Measurements from ENCODE around the gene AMN.
"Not testable (repeated sequence)": the region's sequence is repeated elsewhere in the genome, so short reads cannot be mapped to it uniquely, and the experiment has no call there.

AMN gene

DNA sequence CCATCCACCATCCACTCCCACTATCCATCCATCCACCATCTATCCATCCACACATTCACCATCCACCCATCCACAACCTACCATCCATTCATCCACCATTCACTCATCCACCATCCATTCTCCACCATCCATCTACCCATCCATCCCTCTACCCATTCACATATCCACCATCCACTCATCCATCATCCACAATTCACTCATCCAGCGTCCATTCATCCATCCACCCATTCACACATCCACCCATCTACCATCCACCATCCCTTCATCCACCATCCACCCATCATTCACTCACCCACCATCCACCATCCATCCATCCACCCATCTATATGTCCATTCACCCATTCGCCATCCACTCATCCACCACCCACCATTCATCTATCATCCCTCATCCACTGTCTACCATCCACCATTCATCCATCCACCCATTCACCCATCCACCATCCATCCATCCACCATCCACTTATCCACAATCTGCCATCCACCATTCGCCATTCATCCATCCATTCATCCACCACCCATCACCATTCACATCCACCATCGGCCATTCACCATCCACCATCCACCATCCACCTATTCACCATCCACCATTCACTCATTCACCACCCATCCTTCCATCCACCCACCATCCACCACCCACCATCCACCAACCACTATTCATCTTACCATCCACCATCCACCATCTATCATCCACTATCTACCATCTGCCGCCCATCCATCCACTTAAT is 2.0 kb upstream of the AMN start:
- no peak for FAIRE-seq

DNA sequence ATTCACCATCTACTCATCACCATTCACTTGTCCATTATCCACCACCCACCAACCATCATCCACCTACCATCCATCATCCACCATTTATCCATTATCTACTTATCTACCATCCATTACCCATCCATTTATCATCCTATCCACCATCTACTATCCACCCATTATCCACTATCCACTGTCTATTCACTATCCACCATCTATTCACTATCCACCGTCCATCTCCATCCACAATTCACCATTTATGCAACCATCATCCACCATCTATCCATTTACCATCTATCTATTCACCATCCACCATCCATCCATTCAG is 1.5 kb upstream of the AMN start:
- TF ChIP-seq PAX5 (IDR thresholded peaks at IDR 0.05; ENCODE audit: insufficient read depth, low read length, severe bottlenecking) (no peak), POLR2AphosphoS5 (IDR thresholded peaks at IDR 0.05; ENCODE audit: low read depth, low read length) (no peak), SPI1 (IDR thresholded peaks at IDR 0.05; ENCODE audit: low read depth, low read length) (no peak), POLR2A (IDR thresholded peaks at IDR 0.05; ENCODE audit: low read depth, low read length) (no peak), POU2F2 (IDR thresholded peaks at IDR 0.05; ENCODE audit: low read depth, low read length) (no peak), TAF1 (IDR thresholded peaks at IDR 0.05; ENCODE audit: low read depth, low read length) (no peak)
- FAIRE-seq = no peak
- no peak for DNase-seq (ENCODE audit: insufficient read length, low spot score)

More for the DNA sequence above, 2.0 kb upstream of the AMN start:
- DNase-seq (ENCODE audit: insufficient read length, low spot score) = no peak
- TF ChIP-seq SPI1 (IDR thresholded peaks at IDR 0.05; ENCODE audit: low read depth, low read length) (no peak), PAX5 (IDR thresholded peaks at IDR 0.05; ENCODE audit: insufficient read depth, low read length, severe bottlenecking) (no peak), POU2F2 (IDR thresholded peaks at IDR 0.05; ENCODE audit: low read depth, low read length) (no peak), TAF1 (IDR thresholded peaks at IDR 0.05; ENCODE audit: low read depth, low read length) (no peak), POLR2A (IDR thresholded peaks at IDR 0.05; ENCODE audit: low read depth, low read length) (no peak), POLR2AphosphoS5 (IDR thresholded peaks at IDR 0.05; ENCODE audit: low read depth, low read length) (no peak)

DNA sequence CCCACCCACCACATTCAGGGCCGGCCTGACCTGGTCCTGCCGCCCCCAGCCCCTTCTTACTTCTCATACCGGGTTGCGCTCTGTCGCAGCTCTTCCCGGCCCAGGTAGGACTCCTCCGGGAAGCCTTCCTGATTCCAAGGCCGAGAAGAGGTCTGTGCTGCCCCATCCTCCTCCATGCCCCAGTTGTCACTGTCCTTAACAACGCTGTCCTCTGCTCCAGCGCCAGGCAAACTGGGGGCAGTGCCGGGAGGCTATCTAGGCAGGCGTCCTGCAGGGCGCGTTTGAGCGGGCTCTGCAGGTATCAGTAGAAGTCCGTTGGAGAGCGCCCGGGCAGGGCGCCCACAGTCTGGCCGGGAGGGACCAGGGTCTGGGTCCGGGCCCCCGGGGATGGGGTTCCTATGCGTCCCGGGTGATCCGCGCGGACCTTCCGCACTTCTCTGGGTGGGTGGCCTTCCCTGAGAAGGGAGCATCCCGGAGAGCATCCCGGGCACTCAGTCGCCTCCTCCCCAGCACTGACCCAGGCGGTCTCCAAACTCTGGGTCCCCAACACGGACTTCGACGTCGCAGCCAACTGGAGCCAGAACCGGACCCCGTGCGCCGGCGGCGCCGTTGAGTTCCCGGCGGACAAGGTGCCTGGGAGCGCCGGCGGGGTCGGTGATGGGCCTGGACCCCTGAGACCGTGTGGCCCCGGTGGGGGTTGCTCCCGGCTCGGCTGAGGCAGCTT is 900 bp downstream of the AMN start:
- no peak for FAIRE-seq
- TF ChIP-seq POLR2AphosphoS5 (IDR thresholded peaks at IDR 0.05; ENCODE audit: low read depth, low read length) (no peak), TAF1 (IDR thresholded peaks at IDR 0.05; ENCODE audit: low read depth, low read length) (no peak), POU2F2 (IDR thresholded peaks at IDR 0.05; ENCODE audit: low read depth, low read length) (no peak), PAX5 (IDR thresholded peaks at IDR 0.05; ENCODE audit: insufficient read depth, low read length, severe bottlenecking) (no peak), SPI1 (IDR thresholded peaks at IDR 0.05; ENCODE audit: low read depth, low read length) (no peak)
- no peak for DNase-seq (ENCODE audit: insufficient read length, low spot score)

DNA sequence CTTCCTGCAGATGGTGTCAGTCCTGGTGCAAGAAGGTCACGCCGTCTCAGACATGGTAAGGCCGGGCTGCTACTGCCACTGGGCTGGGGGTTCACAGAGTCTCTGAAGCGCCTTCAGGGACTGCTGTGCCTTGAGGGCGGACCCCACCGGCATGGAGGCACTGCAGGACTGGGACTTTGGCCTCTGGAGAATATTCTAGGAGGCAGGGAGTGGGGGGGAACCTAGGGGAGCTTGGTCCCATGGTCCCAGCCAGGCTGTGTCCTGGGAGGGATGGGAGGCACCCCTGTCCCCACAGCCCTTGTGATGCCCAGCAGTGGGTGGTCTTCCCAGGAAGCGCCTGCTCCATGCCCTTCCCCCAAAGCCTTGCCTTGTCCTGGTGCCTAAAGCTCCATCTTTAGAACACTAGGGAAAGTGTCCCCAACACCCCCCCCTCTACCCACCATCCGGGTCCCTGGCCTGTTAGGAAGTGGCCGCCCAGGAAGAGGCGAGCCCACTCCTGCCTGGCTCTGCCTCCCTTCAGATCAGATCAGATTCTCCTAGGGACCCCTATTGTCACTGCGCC is 1.5 kb downstream of the AMN start:
- no peak for TF ChIP-seq POLR2AphosphoS5 (IDR thresholded peaks at IDR 0.05; ENCODE audit: low read depth, low read length)
- no peak for TF ChIP-seq TAF1 (IDR thresholded peaks at IDR 0.05; ENCODE audit: low read depth, low read length)
- TF ChIP-seq SPI1 (IDR thresholded peaks at IDR 0.05; ENCODE audit: low read depth, low read length) = no peak
- no peak for TF ChIP-seq POU2F2 (IDR thresholded peaks at IDR 0.05; ENCODE audit: low read depth, low read length)
- TF ChIP-seq POLR2A (IDR thresholded peaks at IDR 0.05; ENCODE audit: low read depth, low read length) = no peak
- TF ChIP-seq PAX5 (IDR thresholded peaks at IDR 0.05; ENCODE audit: insufficient read depth, low read length, severe bottlenecking) = no peak
- no peak for DNase-seq (ENCODE audit: insufficient read length, low spot score)
- FAIRE-seq = no peak

DNA sequence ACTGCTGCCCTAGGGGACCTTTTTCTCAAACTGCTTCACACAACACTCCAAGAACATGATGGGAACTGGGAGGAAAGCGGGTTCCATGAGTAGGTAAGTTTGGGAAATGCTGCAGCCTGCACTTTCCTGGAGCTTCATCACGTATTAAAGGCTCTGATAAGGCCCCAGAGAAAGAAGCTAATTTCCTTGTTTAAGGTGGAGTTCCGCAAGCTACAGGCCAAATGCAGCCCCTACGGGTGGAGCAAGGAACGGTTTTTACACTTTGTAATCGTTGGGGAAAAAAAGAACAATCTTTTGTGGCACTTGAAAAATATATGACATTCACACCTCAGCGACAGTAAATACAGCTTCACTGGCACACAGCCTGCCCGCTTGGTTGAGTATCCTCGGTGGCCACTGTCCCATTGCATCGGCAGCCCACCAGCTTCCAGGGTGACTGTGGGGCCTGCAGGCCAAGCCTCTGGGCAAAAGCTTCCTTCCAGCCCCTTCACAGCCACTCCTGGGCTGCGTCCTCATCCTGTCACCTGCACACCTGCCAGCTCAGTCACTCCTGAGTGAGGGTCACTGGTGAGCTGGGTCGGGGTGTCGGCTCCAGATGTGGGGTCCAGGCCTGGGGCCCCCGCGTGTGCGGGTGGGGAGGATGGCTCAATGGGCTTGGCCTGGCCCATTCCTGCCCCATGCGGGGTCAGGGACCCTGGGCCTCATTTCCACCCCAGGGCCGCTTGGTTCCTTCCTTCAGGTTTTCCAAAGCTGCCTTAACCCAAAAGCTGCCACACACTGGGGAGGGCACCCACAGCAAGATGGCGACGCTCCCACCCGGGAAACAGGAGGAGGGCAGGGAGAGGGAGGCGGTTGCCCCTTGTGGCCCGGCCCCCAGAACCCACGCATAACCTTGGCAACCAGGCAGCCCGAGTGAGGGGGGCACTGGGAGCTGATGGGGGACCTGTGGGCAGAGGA is 2.4 kb downstream of the AMN start:
- DNase-seq (ENCODE audit: insufficient read length, low spot score) (no peak), FAIRE-seq (no peak)
- TF ChIP-seq POLR2AphosphoS5 (IDR thresholded peaks at IDR 0.05; ENCODE audit: low read depth, low read length) = no peak
- TF ChIP-seq POU2F2 (IDR thresholded peaks at IDR 0.05; ENCODE audit: low read depth, low read length) = no peak
- TF ChIP-seq PAX5 (IDR thresholded peaks at IDR 0.05; ENCODE audit: insufficient read depth, low read length, severe bottlenecking) = no peak
- TF ChIP-seq SPI1 (IDR thresholded peaks at IDR 0.05; ENCODE audit: low read depth, low read length) = no peak
- TF ChIP-seq POLR2A (IDR thresholded peaks at IDR 0.05; ENCODE audit: low read depth, low read length) = no peak
- TF ChIP-seq TAF1 (IDR thresholded peaks at IDR 0.05; ENCODE audit: low read depth, low read length) = no peak

DNA sequence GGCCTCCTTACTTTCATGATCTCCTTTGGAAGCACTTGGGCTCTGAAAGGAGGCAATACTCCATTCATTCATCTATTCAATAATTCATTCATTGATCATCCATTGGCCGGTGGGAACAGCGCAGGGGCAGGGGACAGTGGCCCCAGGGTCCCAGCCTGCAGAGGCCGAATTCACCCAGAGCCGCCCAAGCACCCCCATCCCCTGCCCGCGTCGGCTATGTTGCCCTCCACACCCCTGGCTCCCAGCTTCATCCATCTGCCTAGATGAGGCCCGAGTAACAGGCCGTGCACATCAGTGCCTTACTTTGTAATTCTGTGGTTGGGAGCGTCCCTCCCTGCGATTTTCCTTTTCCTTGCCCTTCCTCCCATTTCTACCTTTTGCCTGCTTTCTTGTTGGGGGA is 3.2 kb downstream of the AMN start:
- no peak for TF ChIP-seq SPI1 (IDR thresholded peaks at IDR 0.05; ENCODE audit: low read depth, low read length)
- TF ChIP-seq PAX5 (IDR thresholded peaks at IDR 0.05; ENCODE audit: insufficient read depth, low read length, severe bottlenecking) = no peak
- DNase-seq (ENCODE audit: insufficient read length, low spot score) (no peak), FAIRE-seq (no peak)

DNA sequence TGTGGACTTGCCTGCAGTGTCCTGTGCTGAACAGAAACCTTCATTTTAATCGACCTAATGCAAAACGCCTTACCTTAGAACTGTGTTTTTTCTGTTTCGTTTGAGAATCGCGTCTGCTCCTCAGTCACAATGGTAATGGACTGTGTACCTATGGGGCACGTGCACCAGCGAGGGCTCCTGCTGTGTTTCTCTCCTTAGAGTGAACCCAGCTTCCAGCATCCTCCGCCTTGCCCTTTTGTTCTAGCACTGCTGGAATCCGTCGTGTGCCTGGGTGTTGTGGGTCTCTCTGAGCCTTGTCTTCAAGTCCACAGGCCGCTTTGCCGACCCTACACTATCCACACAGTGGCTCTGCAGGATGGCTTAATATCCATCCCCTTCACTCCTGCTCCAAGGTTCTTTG is 3.6 kb downstream of the AMN start:
- DNase-seq (ENCODE audit: insufficient read length, low spot score) = no peak
- TF ChIP-seq SPI1 (IDR thresholded peaks at IDR 0.05; ENCODE audit: low read depth, low read length) = no peak
- no peak for TF ChIP-seq POU2F2 (IDR thresholded peaks at IDR 0.05; ENCODE audit: low read depth, low read length)
- no peak for TF ChIP-seq POLR2AphosphoS5 (IDR thresholded peaks at IDR 0.05; ENCODE audit: low read depth, low read length)
- no peak for TF ChIP-seq TAF1 (IDR thresholded peaks at IDR 0.05; ENCODE audit: low read depth, low read length)
- TF ChIP-seq POLR2A (IDR thresholded peaks at IDR 0.05; ENCODE audit: low read depth, low read length) = no peak
- no peak for TF ChIP-seq PAX5 (IDR thresholded peaks at IDR 0.05; ENCODE audit: insufficient read depth, low read length, severe bottlenecking)
- no peak for FAIRE-seq

DNA sequence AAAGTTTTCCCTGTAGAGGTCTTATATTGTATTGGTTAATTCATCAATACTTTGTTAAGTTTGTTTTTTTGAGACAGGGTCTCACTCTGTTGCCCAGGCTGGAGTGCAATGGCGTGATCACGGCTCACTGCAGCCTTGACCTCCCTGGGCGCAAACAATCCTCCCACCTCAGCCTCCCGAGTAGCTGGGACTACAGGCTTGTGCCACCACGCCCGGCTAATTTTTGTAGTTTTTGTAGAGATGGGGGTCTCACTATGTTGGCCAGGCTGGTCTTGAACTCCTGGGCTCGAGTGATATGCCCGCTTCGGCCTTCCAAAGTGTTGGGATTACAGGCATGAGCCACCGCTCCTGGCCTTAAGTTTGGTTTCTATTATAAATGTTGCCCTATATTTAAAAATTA is 4.4 kb downstream of the AMN start:
- DNase-seq (ENCODE audit: insufficient read length, low spot score); FAIRE-seq: not testable (repeated sequence)

DNA sequence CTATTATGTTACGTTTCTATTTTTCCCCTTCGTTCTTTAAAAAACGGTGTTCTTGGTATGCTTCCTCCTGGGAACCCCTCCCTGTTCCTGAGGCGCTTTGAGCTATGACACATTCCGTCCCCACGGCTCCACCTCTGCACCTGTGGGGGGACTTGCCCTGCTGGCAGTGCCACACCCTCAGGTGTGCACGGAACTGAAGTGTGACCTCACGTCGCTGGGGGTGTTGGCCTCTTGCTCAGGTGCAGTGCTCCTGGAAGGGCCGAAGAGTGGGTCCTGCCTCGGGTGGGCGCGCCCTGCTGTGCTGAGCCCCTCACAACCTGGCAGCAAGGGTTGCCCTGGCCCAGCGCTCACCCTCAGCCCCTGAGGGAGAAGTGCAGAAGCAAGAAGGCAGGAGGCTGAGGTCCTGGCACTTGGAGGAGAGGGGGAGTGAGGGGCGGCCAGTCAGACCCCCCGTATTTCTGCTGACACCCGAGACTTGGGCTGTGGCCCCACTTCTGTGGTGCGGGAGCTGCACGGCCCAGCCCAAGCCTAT is 4.9 kb downstream of the AMN start:
- DNase-seq (ENCODE audit: insufficient read length, low spot score) (no peak), FAIRE-seq (peak; percentile 20)
- TF ChIP-seq PAX5 (IDR thresholded peaks at IDR 0.05; ENCODE audit: insufficient read depth, low read length, severe bottlenecking) = no peak
- no peak for TF ChIP-seq POLR2AphosphoS5 (IDR thresholded peaks at IDR 0.05; ENCODE audit: low read depth, low read length)
- no peak for TF ChIP-seq POLR2A (IDR thresholded peaks at IDR 0.05; ENCODE audit: low read depth, low read length)
- no peak for TF ChIP-seq POU2F2 (IDR thresholded peaks at IDR 0.05; ENCODE audit: low read depth, low read length)
- TF ChIP-seq TAF1 (IDR thresholded peaks at IDR 0.05; ENCODE audit: low read depth, low read length) = no peak
- TF ChIP-seq SPI1 (IDR thresholded peaks at IDR 0.05; ENCODE audit: low read depth, low read length) = no peak
